GM12875 (cell line): Measurements from ENCODE around the gene LPAR3.

ENCODE experiments used
- H3K4me3 ChIP-seq: one replicate; pipeline ENCODE4 v1.5.1; 2011; ENCODE audit warnings: low read depth, low read length, control low read depth
- CTCF ChIP-seq: IDR thresholded peaks from 2 replicates; pipeline ENCODE4 v1.5.1; 2011; ENCODE audit warnings: low read depth, mild to moderate bottlenecking, control low read depth, inconsistent platforms, low read length, moderate library complexity, borderline replicate concordance; ENCODE audit not compliant: insufficient read depth

LPAR3 gene

DNA sequence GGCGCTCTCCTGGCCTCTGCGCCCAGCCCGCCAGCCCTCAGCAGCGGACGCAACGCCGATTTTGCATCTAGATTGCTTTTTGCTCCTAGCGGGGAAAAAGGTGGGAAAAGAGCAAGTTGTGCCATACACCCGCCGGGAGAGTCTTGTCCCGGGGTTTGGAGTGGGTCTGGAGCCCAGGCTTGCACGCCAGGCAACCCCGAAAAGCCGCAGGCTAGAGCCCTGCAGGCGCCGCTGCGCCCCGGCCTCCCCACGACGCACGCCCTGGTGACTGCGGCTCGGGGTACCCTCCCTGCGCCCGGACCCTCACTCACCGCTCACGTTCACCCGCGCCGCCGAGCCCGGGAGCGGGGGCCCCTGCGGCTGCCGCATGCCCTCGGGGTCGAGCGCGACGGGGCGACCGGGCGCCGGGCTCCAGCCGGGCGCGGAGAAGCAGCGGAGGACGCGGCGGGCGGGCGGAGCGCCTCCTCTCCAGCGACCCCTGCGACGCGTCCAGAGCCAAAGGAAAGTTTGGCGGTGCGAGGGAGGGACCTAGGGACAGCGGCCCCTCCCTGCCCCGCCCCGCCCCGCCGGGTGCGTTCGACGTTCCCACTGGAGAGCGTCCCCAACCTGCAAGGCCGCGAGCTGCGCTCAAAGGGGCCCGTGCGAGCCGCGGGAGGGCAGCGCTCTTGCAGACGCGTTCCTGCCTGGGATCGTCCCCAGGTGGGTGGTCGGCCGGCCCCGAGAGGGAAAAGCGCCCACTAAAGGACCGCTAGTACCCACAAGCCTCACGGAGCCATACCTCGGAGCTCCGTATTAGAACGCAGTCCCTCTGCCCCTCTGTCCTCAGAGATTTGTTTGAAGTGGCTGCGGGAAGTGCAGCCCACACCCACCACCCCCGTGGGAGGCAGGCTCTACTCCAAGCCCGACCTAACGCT is at the start of gene LPAR3:
Gene LPAR3 (minus strand): TSS at position 502 of the 914 bp plus-strand sequence. CDS start 27,086 bp downstream, outside the sequence.
- peak within 1 kb of the TSS; percentile 6 for H3K4me3 ChIP-seq
- no peak for TF ChIP-seq CTCF

- H3K4me3 ChIP-seq: no peak overlapping the region
- no peak for TF ChIP-seq CTCF
Observed at GRCh38 chr1:84941843-84942242, 48.8 kb upstream of the LPAR3 start.

GRCh38 chr1:84940481-84940880 is 47.5 kb upstream of the LPAR3 start:
- TF ChIP-seq CTCF: no peak
- no peak overlapping the region for H3K4me3 ChIP-seq

GRCh38 chr1:84939761-84940160 is 46.8 kb upstream of the LPAR3 start:
- H3K4me3 ChIP-seq: no peak overlapping the region
- no peak for TF ChIP-seq CTCF

GRCh38 chr1:84939151-84939550 is 46.1 kb upstream of the LPAR3 start:
- TF ChIP-seq CTCF: no peak
- no peak overlapping the region for H3K4me3 ChIP-seq

DNA sequence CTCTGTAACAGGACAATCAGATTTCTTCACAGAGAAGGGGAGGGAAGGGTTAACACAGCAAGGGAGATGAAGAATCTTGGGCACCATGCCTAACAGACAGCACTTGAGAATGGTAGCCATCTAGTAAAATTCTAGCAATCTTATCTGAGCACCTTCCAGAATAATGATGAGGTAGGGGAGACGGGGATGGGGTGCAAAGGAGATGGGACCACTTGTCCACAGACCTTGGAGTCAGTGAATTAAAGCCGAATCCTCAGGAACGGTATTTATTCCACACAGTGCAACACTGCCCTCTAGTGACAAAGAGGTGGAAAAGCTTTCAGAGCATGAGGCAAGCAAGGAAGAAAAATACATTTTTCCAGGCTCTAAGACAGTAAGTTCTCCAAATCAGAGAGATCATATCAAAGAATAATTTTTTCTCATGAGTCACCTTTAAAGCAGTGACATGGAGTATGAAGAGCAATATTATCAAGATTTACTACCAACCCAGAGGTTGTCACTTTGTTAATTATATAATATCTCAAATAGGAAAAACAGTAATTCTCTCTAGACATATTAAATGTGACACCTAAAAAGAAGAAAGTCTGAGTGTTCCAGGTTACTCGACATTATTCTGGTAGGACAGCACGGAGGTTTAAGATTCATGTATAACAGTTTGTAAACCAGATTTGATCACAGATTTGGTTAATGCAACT is 43.3 kb upstream of the LPAR3 start:
- TF ChIP-seq CTCF: peak; percentile 74
- H3K4me3 ChIP-seq: no peak overlapping the region
